Measurements from ENCODE around the gene TMEM217. TPM values are rescaled to one million over a fixed set of nuclear protein-coding genes. Genes with fewer than 3 reads are reported as not detected.

Gene TMEM217
- total RNA-seq, 1 donor from 2014 or later, result 1.8 TPM

DNA sequence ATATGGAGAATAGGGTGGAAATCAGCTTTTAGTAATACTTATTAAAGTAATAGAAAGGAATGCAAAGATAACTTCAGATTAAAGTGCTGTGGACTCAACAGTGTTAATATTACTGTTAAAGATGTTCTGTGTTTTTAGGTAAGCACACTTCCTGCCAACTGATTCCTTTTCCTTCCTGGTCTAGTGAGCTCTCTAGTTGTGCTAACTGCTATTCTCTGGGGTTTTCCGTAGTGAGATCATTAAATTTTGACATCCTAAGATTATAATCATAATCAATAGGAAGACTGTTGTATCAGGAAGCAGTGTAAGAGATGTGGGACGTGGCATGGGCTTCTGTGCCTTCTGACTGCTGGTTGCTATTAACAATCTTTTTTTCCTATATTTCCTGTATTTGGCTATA, 1.2 kb upstream of the TMEM217 start:
- Histone ChIP-seq H3K4me1 (peaks cover 18% of the 10 kb centered on the region), H3K27ac (no peak overlapping the region), H3K9me3 (no peaks in the 10 kb centered on the region)

DNA sequence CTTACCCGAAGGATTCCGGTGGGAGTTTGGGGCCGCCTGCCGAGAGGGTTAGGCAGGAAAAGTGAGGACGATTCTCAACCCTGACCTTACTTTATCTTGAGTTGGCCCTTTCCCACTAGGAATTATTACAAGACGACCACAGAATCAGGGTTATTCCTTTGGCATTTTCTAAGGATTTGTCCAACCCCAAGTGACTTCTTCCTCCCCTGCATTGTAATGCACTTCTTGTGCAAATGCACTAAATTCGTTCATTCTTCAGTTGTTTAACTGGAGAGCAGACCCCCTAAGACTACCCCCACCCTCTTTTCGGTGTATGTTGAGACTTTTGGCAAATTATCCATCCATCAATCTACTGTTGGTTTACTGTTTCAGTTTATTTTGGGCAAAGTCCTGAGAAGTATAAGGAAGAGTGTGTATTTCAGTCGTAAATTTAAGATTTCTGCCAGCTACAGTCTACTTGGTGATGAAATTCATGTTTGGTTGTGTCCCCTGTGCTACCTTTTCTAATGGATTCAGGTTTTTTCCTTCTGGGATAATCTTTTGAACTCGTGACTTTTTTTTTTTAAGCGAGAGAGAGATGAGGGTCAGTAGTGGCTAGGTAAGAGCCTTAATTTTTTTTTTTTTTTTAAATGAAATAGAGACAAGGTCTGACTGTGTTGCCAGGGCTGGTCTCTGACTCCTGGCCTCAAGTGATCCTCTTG, 611 bp upstream of the TMEM217 start:
- DNase-seq (no peak), ATAC-seq (no peak)
- Histone ChIP-seq H3K27ac (peak overlapping the region; percentile 88), H3K27me3 (no peaks in the 10 kb centered on the region), H3K36me3 (no peaks in the 10 kb centered on the region), H3K4me1 (peaks cover 18% of the 10 kb centered on the region), H3K9me3 (no peaks in the 10 kb centered on the region), H3K4me3 (peak overlapping the region; percentile 79)
- intact Hi-C loops (cut with DNase I), result no loop called here
- TF ChIP-seq, protein P1, sequence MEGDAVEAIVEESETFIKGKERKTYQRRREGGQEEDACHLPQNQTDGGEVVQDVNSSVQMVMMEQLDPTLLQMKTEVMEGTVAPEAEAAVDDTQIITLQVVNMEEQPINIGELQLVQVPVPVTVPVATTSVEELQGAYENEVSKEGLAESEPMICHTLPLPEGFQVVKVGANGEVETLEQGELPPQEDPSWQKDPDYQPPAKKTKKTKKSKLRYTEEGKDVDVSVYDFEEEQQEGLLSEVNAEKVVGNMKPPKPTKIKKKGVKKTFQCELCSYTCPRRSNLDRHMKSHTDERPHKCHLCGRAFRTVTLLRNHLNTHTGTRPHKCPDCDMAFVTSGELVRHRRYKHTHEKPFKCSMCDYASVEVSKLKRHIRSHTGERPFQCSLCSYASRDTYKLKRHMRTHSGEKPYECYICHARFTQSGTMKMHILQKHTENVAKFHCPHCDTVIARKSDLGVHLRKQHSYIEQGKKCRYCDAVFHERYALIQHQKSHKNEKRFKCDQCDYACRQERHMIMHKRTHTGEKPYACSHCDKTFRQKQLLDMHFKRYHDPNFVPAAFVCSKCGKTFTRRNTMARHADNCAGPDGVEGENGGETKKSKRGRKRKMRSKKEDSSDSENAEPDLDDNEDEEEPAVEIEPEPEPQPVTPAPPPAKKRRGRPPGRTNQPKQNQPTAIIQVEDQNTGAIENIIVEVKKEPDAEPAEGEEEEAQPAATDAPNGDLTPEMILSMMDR (IDR thresholded peaks at IDR 0.05), result no peak

More for the DNA sequence above, 1.2 kb upstream of the TMEM217 start:
- ATAC-seq (no peak), DNase-seq (no peak)
- intact Hi-C loops (cut with DNase I), result no loop called here
- Histone ChIP-seq H3K4me3 (no peak overlapping the region), H3K27me3 (no peaks in the 10 kb centered on the region), H3K36me3 (no peaks in the 10 kb centered on the region)
- TF ChIP-seq, protein P1 (IDR thresholded peaks at IDR 0.05), result no peak

DNA sequence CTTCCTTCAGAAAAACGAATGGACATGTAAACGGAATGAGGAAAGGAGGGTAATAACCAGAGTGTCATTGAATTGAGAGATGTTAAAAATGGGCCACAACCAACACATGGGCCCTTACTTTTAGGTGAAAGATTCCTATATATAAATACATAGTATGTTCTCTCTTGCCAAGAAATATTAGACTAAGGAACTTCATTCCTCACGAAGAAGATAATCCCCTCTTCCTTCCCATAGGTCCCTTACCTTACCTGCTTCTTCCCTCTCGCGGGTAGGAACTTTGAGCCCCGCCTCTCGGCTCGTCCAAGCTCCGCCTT, 667 bp downstream of the TMEM217 start:
- TF ChIP-seq, protein P1 (IDR thresholded peaks at IDR 0.05), result no peak
- no peaks in the 10 kb centered on the region for H3K9me3 ChIP-seq
- H3K27me3 ChIP-seq, result no peaks in the 10 kb centered on the region
- intact Hi-C loops (cut with DNase I), result no loop called here
- H3K36me3 ChIP-seq, result no peaks in the 10 kb centered on the region
- DNase-seq, result no peak
- peak overlapping the region; percentile 88 for H3K27ac ChIP-seq
- no peak for ATAC-seq
- H3K4me1 ChIP-seq, result peaks cover 18% of the 10 kb centered on the region
- peak overlapping the region; percentile 79 for H3K4me3 ChIP-seq

DNA sequence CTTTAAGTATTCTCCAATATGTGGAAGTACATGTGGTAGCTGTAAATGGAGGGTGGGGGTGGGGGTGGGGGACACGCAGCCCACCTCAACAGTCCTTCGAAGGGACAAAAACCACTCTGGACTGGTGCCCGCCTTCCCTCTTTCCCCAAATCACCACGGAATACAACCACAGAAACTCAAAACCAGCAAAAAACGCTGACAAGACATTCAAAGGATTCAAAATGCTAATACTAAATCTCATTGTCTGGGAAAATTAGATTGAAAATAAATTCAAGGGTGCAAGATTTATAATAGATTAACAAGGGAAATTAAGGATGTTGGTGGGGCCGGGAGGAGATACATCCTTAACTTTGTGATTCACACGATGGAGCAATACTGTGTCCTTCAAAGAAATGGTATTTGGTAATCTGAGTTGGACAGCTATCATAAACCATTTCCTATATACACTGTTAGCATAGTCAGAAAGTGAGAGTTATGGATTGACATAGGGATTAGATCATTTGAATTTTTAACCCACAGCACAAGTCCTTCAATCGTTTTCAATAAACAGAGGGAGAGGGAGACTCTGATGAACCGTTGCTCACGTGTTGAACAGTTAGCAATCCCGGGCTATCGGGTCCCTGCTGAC, 1.1 kb downstream of the TMEM217 start:
- peak overlapping the region; percentile 79 for H3K4me3 ChIP-seq
- ATAC-seq (no peak), DNase-seq (no peak)
- H3K36me3 ChIP-seq, result no peaks in the 10 kb centered on the region
- no peaks in the 10 kb centered on the region for H3K27me3 ChIP-seq
- H3K4me1 ChIP-seq, result peaks cover 18% of the 10 kb centered on the region
- TF ChIP-seq, protein P1 (IDR thresholded peaks at IDR 0.05), result no peak
- H3K27ac ChIP-seq, result no peak overlapping the region
- intact Hi-C loops (cut with DNase I), result no loop called here
- no peaks in the 10 kb centered on the region for H3K9me3 ChIP-seq

DNA sequence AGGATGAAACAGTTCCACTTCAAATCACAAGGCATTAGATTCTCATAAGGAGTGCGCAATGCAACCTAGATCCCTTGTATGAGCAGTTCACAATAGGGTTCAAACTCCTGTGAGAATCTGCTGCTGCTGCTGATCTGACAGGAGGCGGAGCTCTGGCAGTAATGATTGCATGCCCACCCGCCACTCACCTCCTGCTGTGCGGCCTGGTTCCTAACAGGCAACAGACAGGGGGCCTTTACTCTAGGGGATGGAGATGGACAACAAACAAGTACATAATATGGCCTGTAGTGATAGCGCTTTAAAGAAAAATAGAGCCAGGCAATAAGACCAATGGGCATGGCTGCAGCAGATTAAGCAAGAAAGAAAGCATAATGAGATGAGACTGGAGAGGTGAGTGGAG, 3.1 kb downstream of the TMEM217 start:
- Histone ChIP-seq H3K4me3 (no peak overlapping the region), H3K27me3 (no peaks in the 10 kb centered on the region), H3K4me1 (peaks cover 16% of the 10 kb centered on the region), H3K27ac (no peak overlapping the region), H3K9me3 (no peaks in the 10 kb centered on the region), H3K36me3 (no peaks in the 10 kb centered on the region)
- ATAC-seq (no peak), DNase-seq (no peak)
- intact Hi-C loops (cut with DNase I), result no loop called here
- TF ChIP-seq, protein P1 (IDR thresholded peaks at IDR 0.05), result no peak
